ENCODE results near the gene GREB1L. TPM values are rescaled to one million over a fixed set of nuclear protein-coding genes. Genes with fewer than 3 reads are reported as not detected.
"Not testable (repeated sequence)": the region's sequence is repeated elsewhere in the genome, so short reads cannot be mapped to it uniquely, and the experiment has no call there.

GREB1L gene
- polyA plus RNA-seq (ENCODE audit: insufficient read length), result 4.0 TPM
- long read RNA-seq, donor 1, result 0 reads
- long read RNA-seq, donor 2, partial matches to known transcripts, result 9 of 30 reads
- long read RNA-seq, donor 2, other reads (novel, unspliced or antisense), result 21 of 30 reads
- long read RNA-seq, donor 3, result 0 reads
- long read RNA-seq, donor 4, result 0 reads
- long read RNA-seq, donor 5, result 0 reads
- long read RNA-seq, donor 6, partial matches to known transcripts, result 0 of 1 reads
- long read RNA-seq, donor 6, other reads (novel, unspliced or antisense), result 0 of 1 reads
- long read RNA-seq, donor 7, partial matches to known transcripts, result 0 of 1 reads
- long read RNA-seq, donor 7, other reads (novel, unspliced or antisense), result 0 of 1 reads
- long read RNA-seq, donor 8, result 0 reads

- peak; percentile 73 for DNase-seq
Measured at GRCh38 chr18:21242141-21242779, at the start of gene GREB1L. Gene GREB1L (plus strand): TSS chr18:21242232. CDS start chr18:21383519, 141,287 bp downstream.

GRCh38 chr18:21192308-21192624 lies 49.8 kb upstream of the GREB1L start:
- DNase-seq, result no peak

GRCh38 chr18:21194871-21195771 lies 46.9 kb upstream of the GREB1L start:
- peak; percentile 59 for DNase-seq

GRCh38 chr18:21196426-21196825 lies 45.6 kb upstream of the GREB1L start:
- no peak for DNase-seq

GRCh38 chr18:21203126-21203525 lies 38.9 kb upstream of the GREB1L start:
- no peak for DNase-seq

GRCh38 chr18:21203542-21204241 lies 38.3 kb upstream of the GREB1L start:
- DNase-seq, result no peak

DNA sequence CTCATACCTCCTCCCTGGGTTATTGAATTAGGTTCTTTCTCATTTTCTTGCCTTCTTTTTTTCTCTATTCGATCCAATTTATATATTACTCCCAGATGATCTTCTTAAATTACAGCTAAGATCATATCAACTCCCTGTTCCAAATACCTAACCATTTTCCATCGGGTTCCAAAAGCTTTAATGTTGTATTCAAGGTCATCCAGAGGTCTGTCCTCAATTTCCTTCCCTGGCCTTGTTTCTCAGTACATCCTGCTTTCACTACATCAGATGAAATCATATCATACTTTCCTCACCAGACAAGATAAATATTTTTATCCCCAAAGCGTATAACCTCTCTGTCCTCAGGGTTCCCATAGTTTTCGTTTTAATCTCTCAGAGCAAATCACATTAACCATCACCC lies 36.3 kb upstream of the GREB1L start:
- no peak for DNase-seq

DNA sequence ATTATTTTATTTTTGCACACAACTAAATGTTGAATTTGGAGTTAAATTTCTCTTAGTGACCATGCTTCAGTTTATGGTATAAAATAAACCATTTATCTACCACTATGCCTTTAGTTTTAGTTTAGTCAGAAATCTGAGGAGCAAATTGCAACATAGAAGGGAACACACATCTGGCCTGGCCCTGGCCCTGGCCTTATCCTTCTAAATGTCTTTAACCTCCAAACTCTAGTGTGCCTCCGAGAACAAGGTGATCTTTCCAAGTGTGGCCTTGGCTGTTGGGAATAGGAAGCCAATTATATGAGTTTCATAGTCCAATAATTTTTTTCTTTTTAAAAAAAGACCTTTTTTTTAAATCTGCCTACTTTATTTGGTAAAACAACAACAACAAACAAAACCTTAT lies 31.8 kb upstream of the GREB1L start:
- DNase-seq, result no peak

GRCh38 chr18:21210784-21211183 lies 31.2 kb upstream of the GREB1L start:
- DNase-seq, result no peak

DNA sequence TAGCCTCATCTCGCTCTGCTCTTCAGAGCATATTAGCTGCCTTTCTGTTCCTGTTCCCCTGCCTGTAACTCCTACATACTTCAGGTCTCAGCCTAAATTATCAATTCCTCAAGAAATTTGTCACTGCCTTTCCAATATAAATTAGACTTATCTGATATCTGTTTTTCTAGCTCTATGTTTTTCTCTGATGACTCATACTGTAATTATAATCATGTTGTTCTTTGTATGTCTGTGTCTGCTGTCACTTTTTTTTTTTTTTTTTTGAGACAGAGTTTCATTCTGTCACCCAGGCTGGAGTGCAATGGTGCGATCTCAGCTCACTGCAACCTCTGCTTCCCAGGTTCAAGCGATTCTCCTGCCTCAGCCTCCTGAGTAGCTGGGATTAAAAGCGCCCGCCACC lies 27.6 kb upstream of the GREB1L start:
- not testable (repeated sequence) for DNase-seq

DNA sequence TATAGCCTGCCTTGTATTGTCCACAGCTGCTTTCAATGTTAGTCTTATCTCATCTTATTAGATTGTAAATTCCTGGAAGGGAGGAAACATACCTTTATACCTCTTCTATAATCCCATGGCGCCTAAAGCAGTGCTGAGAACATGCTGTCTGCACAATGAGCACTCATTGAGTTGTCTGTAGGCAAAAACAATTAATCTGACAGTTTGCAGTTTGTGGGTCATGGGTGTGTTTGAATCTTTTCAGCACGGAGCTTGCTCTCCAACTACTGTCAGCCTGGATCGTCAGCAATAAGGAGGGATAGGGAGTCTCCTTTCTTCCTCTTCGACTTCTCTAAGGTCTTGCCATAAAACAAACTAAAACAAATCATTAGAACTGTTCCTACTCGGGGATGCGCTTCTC lies 26.5 kb upstream of the GREB1L start:
- no peak for DNase-seq

GRCh38 chr18:21218862-21219261 lies 23.2 kb upstream of the GREB1L start:
- DNase-seq, result no peak

- DNase-seq, result no peak
Measured at GRCh38 chr18:21230436-21230835, 11.6 kb upstream of the GREB1L start.

DNA sequence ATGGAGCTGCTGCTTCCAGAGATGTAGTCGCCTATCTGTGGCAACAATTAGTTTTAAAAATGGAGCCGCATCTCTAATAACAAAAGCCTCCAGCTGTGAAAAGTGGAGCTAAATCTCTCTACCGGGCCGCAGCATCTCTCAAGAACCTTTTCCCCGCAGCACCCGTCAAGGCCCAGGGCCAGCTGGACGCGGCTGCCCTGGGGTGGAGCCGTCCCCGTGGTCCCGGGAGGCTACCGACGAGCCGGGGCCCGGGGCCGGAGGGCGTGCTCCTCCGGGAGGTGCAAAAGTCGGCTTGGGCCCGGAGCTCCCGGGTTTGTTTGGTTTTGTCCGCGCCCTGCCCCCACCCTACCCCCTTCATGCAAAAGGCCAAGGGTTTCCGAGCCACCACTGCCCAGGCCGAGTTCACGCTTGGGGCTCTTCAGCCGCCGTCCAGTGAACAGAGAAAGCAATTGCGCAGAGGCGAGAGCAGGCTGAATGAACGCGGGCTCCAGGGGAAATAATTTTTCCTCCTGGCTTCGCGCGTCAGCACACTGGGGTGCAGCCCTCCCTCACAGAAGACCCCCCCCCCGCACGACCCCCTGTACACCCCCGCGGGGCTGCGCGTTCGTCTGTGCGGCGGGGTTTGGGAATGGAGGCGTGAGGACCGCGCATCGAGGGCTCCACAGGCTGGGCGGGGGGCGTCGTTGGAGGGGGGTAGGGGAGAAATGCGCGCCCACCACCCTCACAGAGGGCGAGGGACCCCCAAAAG lies 557 bp upstream of the GREB1L start:
- peak; percentile 33 for DNase-seq

DNA sequence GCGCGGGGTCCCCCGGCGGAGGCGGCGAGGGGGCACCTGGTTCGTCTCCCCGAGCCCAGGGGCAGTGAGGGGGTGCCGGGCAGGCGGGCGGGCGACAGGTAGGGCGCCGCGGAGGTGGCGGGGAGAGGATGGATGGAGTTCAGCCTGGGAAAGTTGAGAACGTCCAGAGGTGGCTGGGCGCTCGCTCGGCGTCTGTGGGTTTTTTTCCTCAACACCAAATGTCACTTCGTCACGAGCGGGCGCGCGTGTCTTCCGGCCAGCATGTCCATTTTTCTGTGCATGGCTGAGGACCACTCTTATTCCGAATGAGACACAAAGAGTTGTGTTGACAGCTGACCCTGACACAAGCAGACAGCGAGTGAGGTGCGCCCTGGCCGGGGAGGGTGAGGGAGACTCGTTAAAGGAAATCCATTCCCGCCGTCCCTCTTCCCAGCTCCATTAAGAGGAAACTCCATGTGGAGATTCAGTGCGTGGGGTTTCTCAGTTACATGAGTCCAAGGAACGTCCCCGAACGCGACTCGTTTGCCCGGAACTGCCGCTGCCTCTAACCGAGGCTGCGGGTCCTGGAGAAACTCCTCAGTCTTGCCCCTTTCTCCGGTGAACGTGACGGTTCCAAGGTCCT lies 859 bp downstream of the GREB1L start:
- no peak for DNase-seq

DNA sequence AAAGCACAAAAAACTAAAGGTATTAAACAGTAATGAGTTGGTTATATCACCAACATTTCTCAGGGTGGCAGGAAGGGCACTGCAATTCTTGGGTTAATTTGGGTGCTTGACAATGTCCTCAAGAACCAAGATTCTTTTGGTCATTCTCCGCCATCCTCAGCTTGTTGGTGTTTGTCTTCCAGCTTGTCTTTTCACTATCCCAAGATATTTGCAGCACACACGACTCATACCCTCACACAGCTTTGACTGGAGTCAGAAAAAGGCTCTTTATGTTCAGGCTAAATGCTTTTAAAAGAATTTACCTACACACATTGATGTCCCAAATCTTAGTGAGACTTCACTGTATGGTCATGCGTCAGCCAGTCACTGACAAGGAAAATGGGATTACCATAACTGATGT lies 12.5 kb downstream of the GREB1L start:
- DNase-seq, result no peak

DNA sequence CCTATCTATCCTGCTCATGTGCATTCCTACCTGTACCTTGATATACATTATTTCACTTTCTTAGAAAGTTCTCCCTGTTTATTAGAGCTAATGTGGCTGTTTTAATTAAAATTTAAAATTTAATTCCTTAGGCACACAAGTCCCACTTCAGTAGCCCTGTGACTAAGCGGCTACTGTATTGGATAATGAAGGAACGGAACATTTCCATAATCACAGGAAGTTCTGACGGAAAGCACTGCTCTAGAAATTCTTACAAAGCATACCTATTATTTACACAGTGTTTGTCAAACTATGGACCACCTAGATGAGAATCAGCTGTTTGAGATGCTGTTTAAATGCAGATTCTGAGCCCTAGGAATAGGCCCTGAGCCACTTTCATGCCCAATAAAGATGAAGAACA lies 13.2 kb downstream of the GREB1L start:
- no peak for DNase-seq

DNA sequence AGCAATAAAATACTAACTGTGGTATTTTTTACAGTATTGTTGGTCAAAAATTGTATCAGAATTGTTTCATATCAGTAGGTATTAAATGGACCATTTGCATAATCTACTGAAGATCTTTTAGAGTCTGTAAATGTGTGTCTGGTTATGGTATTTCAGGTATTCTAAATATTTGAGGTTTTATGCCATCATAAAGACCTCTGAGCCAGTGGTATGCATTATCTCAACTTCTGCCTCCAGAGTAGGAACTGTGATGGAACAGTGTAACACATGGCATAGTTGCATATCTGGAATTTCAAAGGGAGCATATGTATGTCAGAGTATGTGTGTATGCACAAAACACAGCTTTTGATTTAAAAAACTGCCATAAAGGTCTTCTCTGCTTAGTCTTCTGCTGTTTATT lies 15.4 kb downstream of the GREB1L start:
- DNase-seq, result no peak

- no peak for DNase-seq
Measured at GRCh38 chr18:21260621-21261020, 18.6 kb downstream of the GREB1L start.

DNA sequence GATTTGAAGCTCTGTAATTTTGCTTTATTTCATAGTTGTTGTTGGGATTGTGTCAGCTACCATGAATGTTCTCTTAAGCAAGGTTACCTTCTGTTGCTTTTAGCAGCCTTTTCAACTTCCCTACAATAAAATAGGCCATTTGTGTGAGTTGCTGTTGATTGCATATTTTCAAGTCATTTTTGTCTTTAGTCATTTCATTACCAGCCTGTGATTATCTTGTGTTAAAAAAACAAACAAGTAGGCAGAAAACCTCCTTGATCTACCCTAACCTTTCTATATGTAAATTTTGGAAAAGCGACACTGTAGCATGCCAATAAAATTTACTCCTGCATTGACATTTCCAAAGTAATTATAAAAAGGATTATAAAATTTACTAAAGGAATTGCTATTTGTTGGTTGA lies 19.3 kb downstream of the GREB1L start:
- DNase-seq, result no peak

GRCh38 chr18:21262244-21262643 lies 20.2 kb downstream of the GREB1L start:
- no peak for DNase-seq
